Measurements from ENCODE around the gene QRSL1.
"Not testable (repeated sequence)": the region's sequence is repeated elsewhere in the genome, so short reads cannot be mapped to it uniquely, and the experiment has no call there.

QRSL1 gene

DNA sequence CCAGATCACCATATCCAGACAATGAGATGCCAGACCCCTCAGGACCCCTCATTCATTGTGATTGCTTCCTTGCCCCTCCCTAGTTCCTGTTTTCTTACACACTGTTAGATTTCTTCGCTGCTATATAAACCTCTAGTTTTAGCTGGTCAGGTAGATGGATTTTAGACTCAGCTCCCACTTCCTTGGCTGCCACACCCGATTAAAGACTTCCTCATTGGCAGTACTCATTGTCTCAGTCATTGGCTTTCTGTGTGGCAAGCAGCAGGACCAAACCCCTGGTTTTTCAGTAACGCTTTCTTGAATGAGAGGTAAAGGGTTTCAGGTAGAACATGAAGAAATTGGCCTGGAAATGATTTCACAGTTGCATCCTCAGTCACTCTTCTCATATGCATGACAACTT lies 47.9 kb downstream of the QRSL1 start:
- H3K4me3 Mint-ChIP-seq, result no peak overlapping the region
- no peaks in the 10 kb centered on the region for H3K4me1 Mint-ChIP-seq (ENCODE audit: low read depth)
- H3K9me3 Mint-ChIP-seq, result no peaks in the 10 kb centered on the region
- no peak for DNase-seq
- H3K27ac Mint-ChIP-seq, result no peak overlapping the region
- H3K27me3 Mint-ChIP-seq, result no peaks in the 10 kb centered on the region
- H3K36me3 Mint-ChIP-seq (ENCODE audit: low read depth), result no peaks in the 10 kb centered on the region

DNA sequence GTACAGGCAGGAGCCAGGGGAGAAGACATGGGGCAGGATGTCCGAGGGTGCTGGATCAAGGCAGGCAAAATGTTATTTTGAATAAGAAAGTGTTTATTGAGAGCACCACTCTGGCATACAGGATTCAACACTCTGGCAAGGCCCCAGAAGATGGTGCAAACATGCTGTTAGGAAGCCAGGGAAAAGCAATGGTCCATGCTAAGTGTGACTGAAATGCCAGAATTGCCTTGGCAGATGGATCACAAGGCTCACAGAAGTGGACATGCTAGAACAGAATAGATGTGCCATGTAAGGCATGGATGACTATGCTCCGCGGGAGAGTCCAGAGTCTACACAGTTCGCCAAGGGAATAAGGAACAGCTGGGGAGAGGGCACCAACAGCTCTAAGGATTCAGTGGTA lies 54.6 kb downstream of the QRSL1 start:
- no peaks in the 10 kb centered on the region for H3K9me3 Mint-ChIP-seq
- DNase-seq, result no peak
- H3K36me3 Mint-ChIP-seq (ENCODE audit: low read depth), result no peaks in the 10 kb centered on the region
- H3K4me3 Mint-ChIP-seq, result no peak overlapping the region
- H3K27ac Mint-ChIP-seq, result no peak overlapping the region
- H3K27me3 Mint-ChIP-seq, result no peaks in the 10 kb centered on the region
- H3K4me1 Mint-ChIP-seq (ENCODE audit: low read depth), result no peaks in the 10 kb centered on the region

DNA sequence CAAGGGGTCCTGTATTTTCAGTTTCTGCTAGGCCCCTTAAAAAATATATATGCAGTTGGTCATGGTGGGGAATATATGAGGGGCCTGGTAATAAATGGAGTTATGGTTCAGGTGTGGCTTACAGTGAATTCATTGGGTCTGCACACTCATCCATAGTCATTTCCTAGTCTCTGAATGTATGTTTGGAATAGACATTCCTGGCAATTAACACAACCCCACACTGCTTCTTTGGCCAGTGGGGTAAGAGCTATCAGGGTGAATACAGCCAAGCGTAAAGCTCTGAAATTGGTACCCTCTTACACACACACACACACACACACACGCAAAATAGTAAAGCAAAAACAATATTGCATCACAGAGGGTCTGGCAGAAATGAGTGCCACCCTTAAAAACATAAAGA lies 56.5 kb downstream of the QRSL1 start:
- no peaks in the 10 kb centered on the region for H3K27me3 Mint-ChIP-seq
- H3K4me1 Mint-ChIP-seq (ENCODE audit: low read depth), result no peaks in the 10 kb centered on the region
- no peaks in the 10 kb centered on the region for H3K36me3 Mint-ChIP-seq (ENCODE audit: low read depth)
- no peak overlapping the region for H3K27ac Mint-ChIP-seq
- DNase-seq, result no peak
- H3K4me3 Mint-ChIP-seq, result no peak overlapping the region
- H3K9me3 Mint-ChIP-seq, result no peaks in the 10 kb centered on the region

DNA sequence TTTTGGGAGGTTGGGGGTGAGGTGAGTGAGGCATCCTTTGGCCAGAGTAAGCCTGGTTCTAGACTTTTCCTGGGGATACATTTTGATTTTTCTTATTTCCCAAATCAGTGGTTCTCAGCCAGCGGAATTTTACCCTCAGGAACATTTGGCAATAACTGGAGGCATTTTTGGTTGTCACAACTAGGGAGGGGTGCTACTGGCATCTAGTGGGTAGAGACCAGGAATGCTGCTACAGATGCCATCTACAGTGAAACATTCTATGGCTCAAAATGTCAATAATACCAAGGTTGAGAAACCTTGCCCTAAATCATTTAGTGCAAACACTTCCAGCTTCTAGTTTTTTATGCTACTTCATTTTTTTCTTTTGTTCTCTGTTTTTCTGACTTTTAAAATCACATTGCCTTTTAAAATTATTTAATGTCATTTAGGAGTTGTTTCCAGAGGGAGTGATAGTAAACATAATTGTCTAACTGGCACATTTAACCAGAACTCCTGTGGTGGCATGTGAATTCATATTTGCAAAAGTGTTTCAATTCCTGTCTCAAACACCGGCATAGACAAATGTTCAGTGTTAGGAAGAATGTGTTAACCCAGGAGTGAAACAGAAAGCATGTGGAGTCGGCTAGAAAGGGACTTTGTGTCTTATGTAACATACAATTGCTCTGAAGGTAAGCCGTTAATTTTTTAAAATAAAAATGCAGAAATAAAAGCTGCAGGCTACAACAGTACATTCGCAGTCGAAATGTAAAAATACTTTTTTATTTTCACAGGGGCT lies 59.0 kb downstream of the QRSL1 start:
- Mint-ChIP-seq H3K36me3 (ENCODE audit: low read depth) (no peaks in the 10 kb centered on the region), H3K27ac (no peak overlapping the region), H3K4me1 (ENCODE audit: low read depth) (no peaks in the 10 kb centered on the region), H3K4me3 (no peak overlapping the region), H3K9me3 (no peaks in the 10 kb centered on the region), H3K27me3 (no peaks in the 10 kb centered on the region)
- no peak for DNase-seq

DNA sequence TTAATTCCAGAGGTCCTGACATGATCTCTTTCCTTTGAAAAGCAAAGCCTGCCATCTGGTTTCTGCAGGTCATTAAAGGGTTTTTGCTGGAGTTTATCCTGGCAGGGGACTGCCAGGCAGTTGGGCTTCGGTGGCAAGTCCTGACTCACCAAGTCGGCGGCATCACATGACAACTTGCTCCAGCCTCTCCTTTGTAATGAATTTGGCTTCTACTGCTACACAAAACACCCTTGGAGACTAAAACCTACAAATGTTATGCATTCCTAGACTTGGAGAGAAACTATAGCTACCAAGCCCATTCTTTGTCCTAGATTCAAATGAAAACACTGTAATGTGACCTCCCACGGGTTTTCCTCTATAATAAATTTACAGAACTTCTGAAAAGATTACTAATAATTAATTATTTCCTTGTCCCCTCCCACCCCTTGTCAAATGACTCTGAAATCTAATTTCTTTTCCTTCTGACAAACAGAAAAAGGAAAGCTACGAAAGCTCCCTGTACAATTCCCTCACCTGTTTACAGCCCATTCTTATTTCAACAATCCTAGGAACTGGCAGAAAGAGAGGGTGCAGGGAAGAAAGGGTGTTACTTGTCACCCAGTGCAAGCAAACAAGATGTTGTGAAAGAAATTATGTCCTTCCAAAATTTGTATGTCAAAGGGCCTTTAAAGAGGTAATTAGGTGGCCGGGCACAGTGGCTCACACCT lies 62.9 kb downstream of the QRSL1 start:
- peaks cover 9% of the 10 kb centered on the region for H3K27me3 Mint-ChIP-seq
- no peak for DNase-seq
- H3K4me1 Mint-ChIP-seq (ENCODE audit: low read depth), result no peaks in the 10 kb centered on the region
- no peaks in the 10 kb centered on the region for H3K9me3 Mint-ChIP-seq
- no peak overlapping the region for H3K4me3 Mint-ChIP-seq
- no peak overlapping the region for H3K27ac Mint-ChIP-seq
- no peaks in the 10 kb centered on the region for H3K36me3 Mint-ChIP-seq (ENCODE audit: low read depth)

DNA sequence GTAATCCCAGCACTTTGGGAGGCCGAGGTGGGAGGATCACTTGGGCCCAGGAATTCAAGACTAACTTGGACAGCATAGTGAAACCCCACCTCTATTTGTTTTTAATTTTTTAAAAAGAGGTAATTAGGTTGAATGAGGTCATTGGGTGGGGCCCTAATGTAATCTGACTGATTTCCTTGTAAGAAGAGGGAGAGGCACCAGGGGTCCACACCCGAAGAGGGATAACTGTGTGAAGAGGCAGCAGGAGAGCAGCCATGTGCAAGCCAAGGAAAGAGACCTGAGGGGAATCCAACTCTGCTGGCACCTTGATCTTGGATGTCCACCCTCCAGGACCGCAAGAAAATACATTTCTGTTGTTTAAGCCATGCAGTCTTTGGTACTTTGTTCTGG lies 63.4 kb downstream of the QRSL1 start:
- H3K27ac Mint-ChIP-seq, result no peak overlapping the region
- no peaks in the 10 kb centered on the region for H3K4me1 Mint-ChIP-seq (ENCODE audit: low read depth)
- peaks cover 10% of the 10 kb centered on the region for H3K27me3 Mint-ChIP-seq
- H3K4me3 Mint-ChIP-seq, result no peak overlapping the region
- DNase-seq, result no peak
- no peaks in the 10 kb centered on the region for H3K36me3 Mint-ChIP-seq (ENCODE audit: low read depth)
- H3K9me3 Mint-ChIP-seq, result no peaks in the 10 kb centered on the region

DNA sequence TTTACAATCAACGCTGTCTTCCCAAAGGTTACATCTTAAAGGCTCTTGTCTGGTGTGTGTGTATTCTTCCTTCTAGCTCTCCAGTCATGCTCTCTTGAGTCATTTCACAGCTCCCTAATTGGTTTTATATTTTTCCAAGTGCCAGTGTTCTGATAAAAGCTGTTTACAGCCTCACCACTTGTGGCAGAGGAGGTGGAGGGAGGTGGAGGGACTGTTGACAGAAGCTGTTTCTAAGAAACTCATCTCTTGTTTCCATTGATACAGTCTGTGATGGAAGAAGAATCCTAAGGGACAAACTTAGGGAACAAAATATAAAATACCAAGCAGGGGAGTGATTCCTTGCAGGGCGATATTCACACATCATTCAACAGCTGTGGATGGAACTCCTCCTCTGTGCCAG lies 64.0 kb downstream of the QRSL1 start:
- H3K36me3 Mint-ChIP-seq (ENCODE audit: low read depth), result no peaks in the 10 kb centered on the region
- no peaks in the 10 kb centered on the region for H3K4me1 Mint-ChIP-seq (ENCODE audit: low read depth)

DNA sequence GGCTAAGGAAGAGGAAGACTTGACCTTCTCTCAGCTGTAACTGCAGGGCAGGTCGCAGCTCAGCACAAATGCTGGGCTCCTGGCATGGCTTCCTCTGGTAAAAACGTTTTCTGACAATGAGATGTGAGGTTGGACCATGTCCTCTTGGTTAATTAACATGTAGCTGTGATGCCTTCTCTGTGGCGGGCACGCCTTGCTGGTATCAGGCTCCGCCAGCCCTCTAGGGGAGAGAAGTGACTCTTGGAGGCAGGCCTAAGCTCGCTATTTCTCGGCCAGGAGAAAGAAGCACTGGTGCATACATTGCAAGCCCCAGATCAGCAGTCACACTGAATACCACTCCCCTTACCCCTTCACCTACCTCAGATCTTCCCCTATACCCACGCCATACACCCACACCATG lies 65.0 kb downstream of the QRSL1 start:
- Mint-ChIP-seq H3K27me3 (peaks cover 12% of the 10 kb centered on the region), H3K27ac (no peak overlapping the region), H3K4me1 (ENCODE audit: low read depth) (no peaks in the 10 kb centered on the region), H3K36me3 (ENCODE audit: low read depth) (no peaks in the 10 kb centered on the region), H3K4me3 (no peak overlapping the region), H3K9me3 (no peaks in the 10 kb centered on the region)
- no peak for DNase-seq

More for the DNA sequence above, 64.0 kb downstream of the QRSL1 start:
- Mint-ChIP-seq H3K4me3 (no peak overlapping the region), H3K27ac (no peak overlapping the region), H3K27me3 (peaks cover 12% of the 10 kb centered on the region), H3K9me3 (no peaks in the 10 kb centered on the region)
- DNase-seq, result no peak

DNA sequence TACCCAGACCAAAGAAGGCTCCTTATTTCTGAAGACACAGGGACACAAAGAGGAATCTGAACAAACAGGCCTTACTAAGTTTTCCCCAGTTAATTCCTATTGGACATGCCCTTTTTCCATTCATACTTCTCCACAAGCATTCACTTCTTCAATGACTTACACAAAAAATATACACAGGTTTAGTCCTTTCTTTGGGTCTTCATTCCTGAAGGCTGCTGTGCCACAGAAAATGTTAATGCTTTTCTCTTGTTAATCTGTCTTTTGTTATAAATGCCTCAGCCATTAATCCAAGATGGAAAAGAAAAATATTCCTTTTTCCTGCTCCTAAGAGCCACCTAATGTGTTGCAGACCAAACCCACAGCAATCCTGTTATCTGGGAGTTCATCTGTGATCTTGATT lies 71.2 kb downstream of the QRSL1 start:
- Mint-ChIP-seq H3K4me1 (ENCODE audit: low read depth) (no peaks in the 10 kb centered on the region), H3K27ac (no peak overlapping the region), H3K36me3 (ENCODE audit: low read depth) (no peaks in the 10 kb centered on the region), H3K4me3 (no peak overlapping the region), H3K27me3 (peaks cover 41% of the 10 kb centered on the region), H3K9me3 (peaks cover 10% of the 10 kb centered on the region)
- no peak for DNase-seq

DNA sequence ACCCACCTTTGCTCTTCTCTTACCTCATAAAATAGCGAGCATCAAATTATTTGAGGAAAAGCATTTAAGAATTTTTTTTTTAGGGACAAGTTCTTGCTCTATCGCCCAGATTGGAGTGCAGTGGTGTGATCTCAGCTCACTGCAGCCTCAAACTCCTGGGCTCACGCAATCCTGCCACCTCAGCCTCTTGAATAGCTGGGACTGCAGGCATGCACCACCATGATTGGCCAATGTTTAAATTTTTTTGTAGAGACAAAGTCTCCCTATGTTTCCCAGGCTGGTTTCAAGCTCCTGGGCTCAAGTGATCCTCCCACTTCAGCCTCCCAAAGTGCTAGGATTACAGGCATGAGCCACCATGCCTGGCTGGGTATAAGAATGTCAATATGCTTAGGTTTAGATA lies 71.8 kb downstream of the QRSL1 start:
- not testable (repeated sequence) for H3K27ac Mint-ChIP-seq, DNase-seq

DNA sequence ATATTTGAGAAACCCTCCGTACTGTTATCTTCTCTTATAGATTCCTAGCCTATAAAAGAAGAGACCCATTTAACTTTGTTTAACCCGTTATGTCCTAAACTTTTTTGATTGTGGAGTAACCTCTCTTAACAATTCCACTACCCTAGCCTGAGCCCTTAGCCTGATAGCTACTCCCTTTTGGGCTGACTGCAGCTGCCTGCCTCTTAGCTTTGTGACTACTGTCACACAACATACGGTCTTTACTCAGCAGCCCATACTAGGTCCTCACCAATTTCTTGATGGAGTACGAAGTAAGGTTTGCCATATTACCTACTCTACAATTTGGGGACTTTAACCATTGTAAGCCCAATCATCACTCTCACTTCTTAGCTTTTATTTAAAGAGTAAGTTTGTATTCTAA lies 72.7 kb downstream of the QRSL1 start:
- Mint-ChIP-seq H3K4me1 (ENCODE audit: low read depth) (no peaks in the 10 kb centered on the region), H3K27me3 (peaks cover 38% of the 10 kb centered on the region), H3K36me3 (ENCODE audit: low read depth) (no peaks in the 10 kb centered on the region), H3K9me3 (peaks cover 12% of the 10 kb centered on the region), H3K27ac (no peak overlapping the region), H3K4me3 (no peak overlapping the region)
- DNase-seq, result no peak

More for the DNA sequence above, 71.8 kb downstream of the QRSL1 start:
- H3K27me3 Mint-ChIP-seq, result peaks cover 36% of the 10 kb centered on the region
- not testable (repeated sequence) for H3K4me1 Mint-ChIP-seq (ENCODE audit: low read depth); H3K4me3 Mint-ChIP-seq; H3K36me3 Mint-ChIP-seq (ENCODE audit: low read depth)
- H3K9me3 Mint-ChIP-seq, result peaks cover 12% of the 10 kb centered on the region

DNA sequence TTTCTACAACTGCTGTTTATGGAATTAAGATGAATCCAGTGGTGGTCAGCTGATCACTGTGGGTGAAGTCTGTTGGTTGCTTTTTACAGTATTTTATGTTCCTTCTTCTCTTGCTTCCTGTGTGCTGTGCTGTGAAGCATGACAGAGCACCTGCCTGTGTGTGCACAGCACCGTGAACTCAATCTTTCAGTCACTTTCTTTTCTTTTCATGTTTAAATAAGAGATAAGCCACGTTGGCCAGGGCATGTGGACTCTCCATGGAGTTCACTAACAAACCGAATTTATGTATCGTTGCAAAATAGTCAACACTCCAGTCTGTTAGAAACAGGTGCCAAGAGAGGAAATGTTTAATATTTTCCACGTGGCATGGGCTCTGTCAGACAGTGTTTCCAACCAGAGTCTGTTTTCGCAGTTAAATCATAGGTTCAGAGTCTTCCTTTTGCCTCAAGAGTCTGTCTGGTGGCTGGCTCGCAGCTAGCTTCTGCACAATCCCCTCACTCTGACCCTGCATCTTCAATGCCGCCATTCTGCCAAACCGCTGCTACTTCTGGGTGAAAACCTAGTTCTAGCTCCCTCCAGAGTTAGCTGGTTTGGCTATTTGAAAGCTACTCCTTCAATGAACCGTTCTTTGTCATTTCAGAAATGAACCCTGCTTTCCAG lies 73.2 kb downstream of the QRSL1 start:
- Mint-ChIP-seq H3K4me1 (ENCODE audit: low read depth) (no peaks in the 10 kb centered on the region), H3K27ac (no peak overlapping the region), H3K4me3 (no peak overlapping the region), H3K36me3 (ENCODE audit: low read depth) (no peaks in the 10 kb centered on the region), H3K9me3 (peaks cover 12% of the 10 kb centered on the region), H3K27me3 (peaks cover 35% of the 10 kb centered on the region)
- DNase-seq, result no peak

DNA sequence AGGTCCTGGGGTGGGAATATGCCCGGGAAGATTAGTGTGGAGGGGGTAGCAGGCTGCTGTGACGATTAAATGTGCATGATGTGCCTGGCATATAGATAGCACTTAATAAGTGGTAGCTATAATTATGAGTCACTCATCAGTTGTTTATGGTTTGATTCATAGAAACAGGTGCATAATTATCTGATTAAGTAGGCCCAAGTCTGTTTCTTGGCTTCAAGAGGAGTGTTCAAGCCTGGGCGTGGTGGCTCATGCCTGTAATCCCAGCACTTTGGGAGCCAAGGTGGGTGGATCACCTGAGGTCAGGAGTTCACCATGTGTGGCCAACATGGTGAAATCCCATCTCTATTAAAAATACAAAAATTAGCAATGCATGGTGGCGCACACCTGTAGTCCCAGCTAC lies 74.9 kb downstream of the QRSL1 start:
- H3K4me1 Mint-ChIP-seq (ENCODE audit: low read depth), result no peaks in the 10 kb centered on the region

DNA sequence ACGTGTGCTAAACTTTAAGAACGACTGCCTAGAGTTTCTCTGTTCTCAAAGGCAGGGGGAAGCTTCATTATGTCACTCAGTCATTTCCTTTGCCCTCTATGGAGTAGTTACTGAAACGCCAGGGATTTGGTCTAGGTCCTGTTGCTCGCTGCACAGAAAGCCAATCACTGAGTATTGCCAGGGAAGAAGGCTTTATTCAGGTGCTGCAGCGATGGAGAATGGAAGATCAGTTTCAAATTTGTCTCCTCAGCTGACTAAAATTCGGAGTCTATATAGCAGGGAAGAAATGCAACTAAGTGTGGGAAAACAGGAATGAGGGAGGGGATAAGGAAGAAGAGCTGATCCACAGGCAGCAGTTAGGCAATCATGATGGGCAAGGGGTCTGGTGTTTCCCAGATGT lies 75.8 kb downstream of the QRSL1 start:
- Mint-ChIP-seq H3K27me3 (peaks cover 32% of the 10 kb centered on the region), H3K4me3 (no peak overlapping the region), H3K36me3 (ENCODE audit: low read depth) (no peaks in the 10 kb centered on the region), H3K27ac (no peak overlapping the region), H3K9me3 (peaks cover 12% of the 10 kb centered on the region), H3K4me1 (ENCODE audit: low read depth) (no peaks in the 10 kb centered on the region)
- DNase-seq, result no peak

More for the DNA sequence above, 74.9 kb downstream of the QRSL1 start:
- Mint-ChIP-seq H3K4me3 (no peak overlapping the region), H3K27ac (no peak overlapping the region), H3K27me3 (peaks cover 36% of the 10 kb centered on the region), H3K36me3 (ENCODE audit: low read depth) (no peaks in the 10 kb centered on the region), H3K9me3 (peaks cover 12% of the 10 kb centered on the region)
- no peak for DNase-seq

DNA sequence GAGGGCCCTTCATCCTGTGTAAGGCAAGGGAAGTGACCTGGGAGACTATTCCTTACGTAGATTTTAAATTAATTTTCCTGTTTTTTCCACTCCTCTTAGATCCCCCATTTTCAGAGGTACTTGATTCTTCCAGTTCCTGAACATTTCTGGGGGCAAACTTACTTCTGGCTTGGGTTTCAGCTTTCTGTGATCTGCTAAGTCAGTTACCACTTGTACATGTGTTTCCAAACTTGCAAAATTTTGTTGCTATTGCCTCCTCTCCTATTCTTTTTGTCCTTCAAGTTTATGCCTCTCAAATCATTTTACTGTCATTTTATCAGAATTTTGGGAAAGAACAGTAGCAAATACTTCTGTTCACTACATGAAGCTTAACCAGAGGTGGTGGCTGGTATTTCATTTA lies 81.2 kb downstream of the QRSL1 start:
- Mint-ChIP-seq H3K9me3 (peaks cover 3% of the 10 kb centered on the region), H3K4me1 (ENCODE audit: low read depth) (no peaks in the 10 kb centered on the region), H3K36me3 (ENCODE audit: low read depth) (no peaks in the 10 kb centered on the region), H3K27me3 (peaks cover 16% of the 10 kb centered on the region), H3K27ac (no peak overlapping the region), H3K4me3 (no peak overlapping the region)
- DNase-seq, result no peak

Data from activated T-cell treated with anti-CD3 and anti-CD28 coated beads, Interleukin-2, amount 50 U/mL, for 24 hours (primary cell).